HG03103 (cell line): ENCODE results near the gene PRPF40B.

Source experiments
- ATAC-seq: cut with Tn5 transposase; IDR thresholded peaks from one replicate; pipeline ENCODE4 v1.9.1; 2021; ENCODE audit warnings: low read depth; ENCODE audit not compliant: unreplicated experiment

PRPF40B gene

DNA sequence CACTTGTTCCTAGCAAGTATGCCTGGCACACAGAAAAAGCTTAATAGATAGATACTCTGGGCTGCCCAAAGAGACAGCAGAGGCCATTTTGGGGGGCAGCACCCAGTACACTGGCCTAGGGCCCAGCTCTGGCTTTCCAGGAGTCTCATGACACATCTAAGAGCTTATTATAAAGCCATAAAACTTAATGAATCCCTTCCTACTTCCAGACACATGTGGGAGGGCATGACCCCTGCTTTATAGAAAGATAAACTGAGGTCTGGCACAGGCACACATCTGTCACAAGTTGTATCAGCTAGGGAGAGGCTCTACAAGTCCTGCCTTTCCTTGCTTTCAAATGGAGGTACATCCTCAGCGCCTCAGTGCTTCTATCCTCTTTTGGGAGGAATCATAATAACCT, 56.7 kb downstream of the PRPF40B start:
- no peak for ATAC-seq

DNA sequence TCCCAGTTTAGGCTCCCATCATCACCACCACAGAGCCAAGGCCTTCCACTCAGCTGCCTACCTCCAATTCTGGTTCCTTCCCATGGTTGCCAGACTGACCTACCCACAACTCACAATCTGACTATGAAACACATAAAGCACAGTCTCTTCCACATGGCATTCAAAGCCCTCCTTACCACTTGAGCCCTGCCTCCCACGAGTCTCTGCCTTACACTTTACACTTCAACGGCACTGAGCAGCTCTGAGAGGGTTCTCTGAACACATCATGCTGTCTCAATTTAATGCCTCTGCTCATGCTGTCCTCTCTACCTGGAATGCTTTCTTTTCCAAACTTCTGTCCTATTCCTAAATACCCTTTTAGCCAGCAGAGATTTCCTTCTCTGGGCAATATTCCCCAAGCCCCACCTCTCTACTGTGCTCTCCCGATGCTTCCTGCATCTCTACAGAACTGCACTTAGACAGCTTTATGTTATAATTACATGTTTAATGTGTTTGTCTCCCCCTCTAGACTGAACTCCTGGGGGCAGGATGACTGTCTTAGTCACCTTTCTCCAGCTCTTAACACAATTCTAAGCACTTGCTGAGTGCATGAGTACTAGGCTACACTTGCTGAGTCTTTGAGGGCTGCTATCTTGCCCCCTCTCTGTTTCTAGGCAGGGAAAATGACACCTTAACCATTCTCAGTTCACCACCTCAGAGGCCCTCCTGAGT, 60.4 kb downstream of the PRPF40B start:
- no peak for ATAC-seq

DNA sequence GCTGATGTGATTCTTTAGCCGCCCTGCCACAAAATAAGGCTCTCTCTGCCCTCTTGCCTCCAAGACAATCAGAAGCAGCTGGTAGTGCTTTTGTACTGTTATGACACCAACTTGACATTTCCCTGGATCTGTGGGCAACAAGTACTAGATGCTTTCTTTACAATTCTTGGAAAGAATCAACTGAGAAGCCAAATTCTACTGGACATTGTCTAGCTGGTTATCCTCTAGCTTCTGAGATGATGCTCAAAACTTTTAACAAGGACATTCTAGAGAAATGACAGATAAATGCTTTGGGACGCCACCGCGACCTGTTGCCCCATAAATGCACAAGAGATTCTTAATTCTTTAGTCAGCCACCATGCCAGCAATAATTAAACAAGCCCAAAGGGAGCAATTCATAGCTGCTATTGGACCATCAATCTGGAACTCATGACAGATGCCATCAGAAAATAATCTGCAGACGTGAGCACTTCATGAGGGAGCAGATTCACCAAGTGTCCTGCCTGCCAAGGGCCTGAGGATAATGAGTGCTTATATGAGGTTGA, 61.0 kb downstream of the PRPF40B start:
- ATAC-seq: no peak

DNA sequence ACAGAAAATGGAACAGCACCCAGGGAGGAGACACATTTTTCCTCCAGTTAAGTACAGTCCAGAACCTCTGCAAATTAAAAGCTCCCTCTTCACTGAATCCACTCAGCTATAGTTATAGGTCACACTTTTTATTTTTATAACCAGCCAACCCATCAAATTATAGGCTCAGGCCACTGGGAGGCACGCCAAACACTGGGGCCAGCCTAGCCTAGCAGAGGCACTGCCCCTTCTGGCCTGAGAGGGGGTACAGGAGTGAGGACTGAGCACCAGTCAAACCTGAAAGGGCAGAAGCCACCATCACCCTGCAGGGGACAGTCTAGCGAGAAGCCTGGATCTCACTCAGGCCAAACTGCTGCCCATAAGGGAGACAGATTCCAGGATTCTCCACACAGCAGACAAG, 64.6 kb downstream of the PRPF40B start:
- ATAC-seq: no peak

DNA sequence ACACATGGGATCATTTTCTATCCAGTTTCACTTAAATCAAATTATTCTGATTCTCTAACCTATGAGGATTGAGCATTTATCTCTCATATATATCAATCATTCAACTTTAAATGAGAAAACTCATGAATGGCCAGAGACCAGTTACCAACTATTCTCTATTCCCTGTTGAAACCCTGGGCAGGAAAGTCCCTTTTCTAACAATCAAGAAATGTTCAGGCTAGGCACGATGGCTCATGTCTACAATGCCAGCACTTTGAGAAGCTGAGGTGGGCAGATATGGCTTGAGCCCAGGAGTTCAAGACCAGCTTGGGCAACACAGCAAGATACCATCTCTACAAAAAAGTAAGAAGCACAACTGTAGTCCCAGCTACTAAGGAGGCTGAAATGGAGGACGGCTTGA, 65.9 kb downstream of the PRPF40B start:
- no peak for ATAC-seq

DNA sequence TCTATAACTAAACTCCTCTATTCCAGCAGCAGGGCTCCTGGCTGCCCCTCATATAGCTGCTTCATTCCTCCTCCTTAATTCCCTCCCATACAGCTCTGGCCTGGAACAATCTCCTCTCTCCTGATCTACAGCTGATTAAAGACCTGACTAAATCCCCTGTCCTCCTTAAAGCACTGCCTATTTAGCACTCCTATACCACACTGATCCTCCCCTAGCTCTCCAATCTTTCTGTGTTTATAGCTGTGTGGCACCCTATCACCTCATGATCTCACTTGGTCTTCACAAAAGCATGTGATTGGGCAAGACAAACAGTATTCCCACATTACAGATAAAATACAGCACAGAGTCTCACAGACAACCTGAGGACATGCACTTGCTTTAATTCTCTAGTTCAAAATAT, 66.4 kb downstream of the PRPF40B start:
- ATAC-seq: no peak

DNA sequence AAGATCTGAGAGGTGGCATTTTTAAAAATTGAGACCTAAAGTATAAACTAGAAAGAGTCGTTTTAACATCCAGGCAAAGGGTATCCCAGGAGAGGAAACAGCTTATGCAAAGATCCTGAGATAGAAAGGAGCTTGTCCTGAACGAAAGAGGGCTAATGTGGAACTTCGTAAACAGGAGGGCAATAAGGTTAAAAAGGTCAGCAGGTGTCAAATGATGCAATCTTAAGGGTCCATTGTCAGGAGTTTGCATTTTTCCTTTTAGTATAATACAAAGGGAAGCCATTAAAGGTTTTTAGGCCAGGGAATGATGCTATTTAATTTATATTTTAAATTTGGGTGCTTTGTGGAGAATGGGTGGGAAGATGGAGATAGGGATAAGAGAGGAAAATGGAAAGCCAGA, 69.5 kb downstream of the PRPF40B start:
- ATAC-seq: no peak

DNA sequence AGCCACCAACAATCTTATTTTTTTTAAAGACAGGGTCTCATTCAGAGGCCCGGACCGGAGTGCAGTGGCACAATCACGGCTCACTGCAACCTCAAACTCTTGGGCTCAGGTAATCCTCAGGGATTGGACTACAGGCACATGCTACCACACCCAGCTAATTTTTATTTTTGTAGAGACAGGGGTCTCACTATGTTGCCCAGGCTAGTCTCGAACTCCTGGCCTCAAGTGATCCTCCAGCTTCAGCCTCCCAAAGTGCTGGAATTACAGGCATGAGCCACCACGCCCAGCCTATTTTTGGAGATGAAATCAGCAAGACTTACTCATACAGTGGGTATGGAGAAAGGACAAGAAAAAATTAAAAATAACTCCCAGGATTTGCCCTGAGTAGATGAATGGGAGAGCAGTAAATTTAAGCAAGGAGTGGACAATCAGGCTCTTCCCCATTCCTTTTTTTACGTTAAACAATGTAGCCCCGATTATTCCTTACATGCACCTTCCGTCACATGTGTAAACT, 70.6 kb downstream of the PRPF40B start:
- ATAC-seq: no peak
